GM13977 (cell line): Measurements from ENCODE around the gene VDAC2.

Source experiments
- DNase-seq: peaks from one replicate; pipeline ENCODE4 v3.0.0; 2012; ENCODE audit warnings: low spot score
- CTCF ChIP-seq: IDR thresholded peaks from 2 replicates; pipeline ENCODE4 v1.5.1; 2012; ENCODE audit warnings: mild to moderate bottlenecking, control low read depth; ENCODE audit not compliant: insufficient read depth; ENCODE audit errors: extremely low read depth, missing control alignments
- in situ Hi-C: fragments of 300-500 bp; cut with MboI; formaldehyde crosslinking; loops from one replicate; pipeline ENCODE4 v1.12.0; 2022; ENCODE audit warnings: low sequenced_read_pairs, low pct_unique_long_range_greater_than_20kb, mixed read lengths, inconsistent platforms; ENCODE audit not compliant: unreplicated experiment

The VDAC2 gene

GRCh38 chr10:75228834-75229233 is 18.2 kb downstream of the VDAC2 start:
- no peak for DNase-seq
- in situ Hi-C loops, result no loop called here

DNA sequence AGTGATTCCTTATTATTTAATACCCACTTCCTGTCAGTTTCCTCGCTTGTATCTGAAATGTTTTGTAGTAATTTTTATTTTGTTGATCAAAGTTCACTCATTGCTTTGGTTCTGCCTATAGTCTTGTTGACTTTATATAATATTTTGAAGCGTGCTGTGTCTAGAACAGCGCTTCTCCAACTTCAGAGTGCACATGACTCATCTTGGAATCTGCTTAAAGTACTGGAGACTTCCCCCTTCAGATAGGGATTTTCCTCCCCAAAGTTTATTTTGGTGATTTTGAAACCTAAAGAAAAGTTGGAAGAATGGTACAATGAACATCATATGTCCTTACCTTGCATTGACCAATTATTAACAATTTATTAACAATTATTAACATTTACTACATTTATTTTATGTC is 19.4 kb downstream of the VDAC2 start:
- in situ Hi-C loops, result no loop called here

More at GRCh38 chr10:75228834-75229233, 18.2 kb downstream of the VDAC2 start:
- TF ChIP-seq CTCF, result no peak

GRCh38 chr10:75230600-75231038 is 20.0 kb downstream of the VDAC2 start:
- TF ChIP-seq CTCF, result peak; percentile 90
- in situ Hi-C loops, result no loop called here
- peak; percentile 84 for DNase-seq

More for the DNA sequence above, 19.4 kb downstream of the VDAC2 start:
- no peak for TF ChIP-seq CTCF
- no peak for DNase-seq

- in situ Hi-C loops, result no loop called here
- no peak for TF ChIP-seq CTCF
- no peak for DNase-seq
These were observed 21.3 kb downstream of the VDAC2 start for GRCh38 chr10:75231672-75232581.

DNA sequence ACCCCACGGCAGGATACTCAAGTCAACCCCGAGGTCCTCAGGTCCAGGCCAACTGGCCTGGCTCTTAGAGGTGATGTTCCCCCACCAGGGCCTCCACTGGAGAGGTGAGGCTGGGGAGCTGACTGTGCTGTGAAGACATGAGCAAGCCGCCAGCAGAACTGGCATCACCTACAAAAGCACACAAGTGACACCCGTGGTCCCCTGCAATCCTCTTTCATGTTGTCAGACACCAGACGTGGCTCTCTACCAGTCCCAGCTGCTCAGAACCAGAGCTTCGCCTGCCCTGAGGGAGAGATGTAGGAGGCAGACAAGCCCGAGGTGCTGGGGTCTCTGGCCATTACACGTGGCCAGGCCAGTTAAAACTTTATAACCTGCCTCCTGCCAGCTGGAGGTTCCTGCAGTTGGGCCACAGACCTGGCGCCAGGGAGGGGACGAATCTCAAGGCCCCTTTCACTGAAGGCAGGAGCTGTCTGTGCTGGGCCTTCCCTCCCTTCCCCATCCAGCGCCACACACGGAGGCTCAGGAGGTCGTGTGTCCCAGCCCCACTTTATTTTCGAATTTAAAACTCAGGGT is 22.9 kb downstream of the VDAC2 start:
- in situ Hi-C loops, result no loop called here

More for the DNA sequence above, 22.9 kb downstream of the VDAC2 start:
- DNase-seq, result no peak
- TF ChIP-seq CTCF, result no peak
